Kidney (tissue), 14 donors: Measurements from ENCODE around the gene NFX1. TPM values are rescaled to one million over a fixed set of nuclear protein-coding genes. Genes with fewer than 3 reads are reported as not detected.

Experiments
- DNase-seq, 5 donors: peaks; one replicate each; pipeline ENCODE4 v3.0.0-alpha.2; 2013 to 2020
- FAIRE-seq: peaks from 2 replicates; lab custom pipeline; 2012; peaks lifted over from hg19 to GRCh38; lab: Jason Lieb, UNC
- H3K27ac ChIP-seq, 2 donors: one replicate each; pipeline ENCODE4 v1.7.0; 2013; ENCODE audit warnings: low read depth in 2 of 2, low read length in 2 of 2, inconsistent platforms in 1 of 2
- H3K27me3 ChIP-seq: one replicate; pipeline ENCODE4 v1.7.1; 2013; ENCODE audit warnings: low read length, inconsistent platforms; ENCODE audit not compliant: control insufficient read depth, insufficient read depth
- H3K36me3 ChIP-seq, 3 donors: one replicate each; pipeline versions ENCODE4 v1.7.0 to v1.7.1; 2013; ENCODE audit warnings: low read length in 3 of 3, control low read depth in 1 of 3, inconsistent platforms in 1 of 3; ENCODE audit not compliant: insufficient read depth in 3 of 3, control insufficient read depth in 2 of 3
- H3K4me1 ChIP-seq, 3 donors: one replicate each; pipeline versions ENCODE4 v1.7.0 to v1.7.1; 2013; ENCODE audit warnings: low read length in 3 of 3, inconsistent platforms in 1 of 3, low read depth in 1 of 3; ENCODE audit not compliant: control insufficient read depth in 2 of 3, insufficient read depth in 2 of 3
- H3K4me3 ChIP-seq, 3 donors: one replicate each; pipeline versions ENCODE4 v1.7.0 to v1.8.1; 2013; ENCODE audit warnings: low read length in 3 of 3, control low read depth in 1 of 3, inconsistent platforms in 1 of 3
- H3K9ac ChIP-seq, 3 donors: one replicate each; pipeline versions ENCODE4 v1.7.0 to v1.7.1; 2013; ENCODE audit warnings: low read length in 3 of 3, control low read depth in 1 of 3, inconsistent platforms in 1 of 3
- H3K9me3 ChIP-seq, 3 donors: one replicate each; pipeline versions ENCODE4 v1.7.0 to v1.7.1; 2013; ENCODE audit warnings: low read length in 3 of 3, control low read depth in 1 of 3, inconsistent platforms in 1 of 3; ENCODE audit not compliant: control insufficient read depth in 2 of 3, insufficient read depth in 1 of 3
- CTCF ChIP-seq: IDR thresholded peaks from 3 replicates; pipeline ENCODE4 v1.5.1; 2012; ENCODE audit warnings: mild to moderate bottlenecking, moderate library complexity, borderline replicate concordance; ENCODE audit not compliant: insufficient read depth; ENCODE audit errors: extremely low read depth
- intact Hi-C: fragments of 100-400 bp; cut with DNase I; formaldehyde crosslinking; loops from one replicate; pipeline ENCODE4 v1.11.1; 2022
- polyA plus RNA-seq: library from polyadenylated mRNA; stranded (reverse); fragments of 350-450 nt; fragmentation: Illumina TruSeq; extraction: RNeasy Lipid Tissue Mini Kit (QIAGEN cat#74804); gene quantifications from one replicate; pipeline ENCODE4 v1.2.3, GENCODE V29; 2014; ENCODE audit warnings: low read depth, low replicate concordance; ENCODE audit not compliant: insufficient read depth
- total RNA-seq: library from RNA; stranded (reverse); fragmentation: NEBNext Ultra II Directional; extraction: Animal tissue kit (Norgen Biotek cat#: 25700); gene quantifications from one replicate; pipeline ENCODE4 v1.2.1, GENCODE V29; 2021
- donor health status: control.
- donor health status: control.
- donor health status: control.
- donor health status: control.
- donor health status: control.
- donor health status: DM: yes; HTN: yes; CAD: no.
- donor health status: Normal renal cell carcinoma (clear cell type).

Gene NFX1
- total and polyA plus RNA-seq, 2 donors from 2014 or later = 12.2 to 46.3 TPM

GRCh38 chr9:33294670-33295432, 4.5 kb downstream of the NFX1 start:
- intact Hi-C loops = no loop called here
- H3K27ac ChIP-seq = no peak overlapping the region
- no peak for TF ChIP-seq CTCF
- FAIRE-seq = no peak
- H3K36me3 ChIP-seq = peaks cover 9 to 39% (median 27%) of the 10 kb centered on the region in 3 donors
- no peaks in the 10 kb centered on the region for H3K9me3 ChIP-seq
- no peaks in the 10 kb centered on the region for H3K27me3 ChIP-seq
- no peak overlapping the region for H3K9ac ChIP-seq
- H3K4me1 ChIP-seq = peaks cover 0 to 26% (median 24%) of the 10 kb centered on the region in 3 donors
- no peak overlapping the region for H3K4me3 ChIP-seq
- no peak for DNase-seq

- intact Hi-C loops = no loop called here
- no peak for FAIRE-seq
Observed at GRCh38 chr9:33295571-33295970, 5.3 kb downstream of the NFX1 start.

GRCh38 chr9:33297432-33297831, 7.1 kb downstream of the NFX1 start:
- Histone ChIP-seq H3K4me1 (peaks cover 0 to 13% (median 12%) of the 10 kb centered on the region in 3 donors), H3K36me3 (peaks cover 11 to 46% (median 29%) of the 10 kb centered on the region in 3 donors), H3K27ac (no peak overlapping the region), H3K27me3 (no peaks in the 10 kb centered on the region), H3K9ac (no peak overlapping the region), H3K4me3 (no peak overlapping the region), H3K9me3 (no peaks in the 10 kb centered on the region)
- no peak for TF ChIP-seq CTCF
- DNase-seq (peak in 1 of 5 donors; percentile 5), FAIRE-seq (no peak)
- intact Hi-C loops = no loop called here

More at GRCh38 chr9:33295571-33295970, 5.3 kb downstream of the NFX1 start:
- H3K4me3 ChIP-seq = no peak overlapping the region
- no peaks in the 10 kb centered on the region for H3K9me3 ChIP-seq
- no peaks in the 10 kb centered on the region for H3K27me3 ChIP-seq
- H3K9ac ChIP-seq = no peak overlapping the region
- H3K27ac ChIP-seq = no peak overlapping the region
- H3K36me3 ChIP-seq = peaks cover 9 to 39% (median 27%) of the 10 kb centered on the region in 3 donors
- H3K4me1 ChIP-seq = peaks cover 0 to 26% (median 24%) of the 10 kb centered on the region in 3 donors
- no peak for TF ChIP-seq CTCF
- DNase-seq = no peak
